HG02981 (cell line): ENCODE measurements around the gene KCNQ1.

Experiments
- ATAC-seq: cut with Tn5 transposase; IDR thresholded peaks from one replicate; pipeline ENCODE4 v1.9.1; 2021; ENCODE audit warnings: mild to moderate bottlenecking, moderate library complexity; ENCODE audit not compliant: unreplicated experiment

The KCNQ1 gene

DNA sequence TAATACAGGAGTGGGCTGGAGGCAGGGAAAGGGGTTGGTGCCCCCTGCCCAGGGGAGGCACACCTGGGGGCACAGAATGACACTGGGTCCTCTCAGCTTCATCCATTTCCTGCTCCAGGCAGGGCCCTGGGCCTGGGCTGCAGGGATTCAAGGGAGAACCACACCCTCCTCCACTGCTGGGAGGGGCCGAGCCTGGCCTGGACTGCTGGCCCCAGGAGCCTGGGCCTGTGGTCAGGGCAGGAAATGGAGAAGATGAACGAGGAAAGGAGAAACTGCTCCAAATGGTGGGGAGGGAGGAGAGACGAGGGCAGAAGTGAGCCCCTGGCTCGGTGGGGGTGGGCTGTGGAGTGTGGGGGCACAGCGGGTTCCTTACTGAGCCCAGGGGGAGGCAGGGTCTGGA, 293.1 kb downstream of the KCNQ1 start:
- ATAC-seq: no peak

DNA sequence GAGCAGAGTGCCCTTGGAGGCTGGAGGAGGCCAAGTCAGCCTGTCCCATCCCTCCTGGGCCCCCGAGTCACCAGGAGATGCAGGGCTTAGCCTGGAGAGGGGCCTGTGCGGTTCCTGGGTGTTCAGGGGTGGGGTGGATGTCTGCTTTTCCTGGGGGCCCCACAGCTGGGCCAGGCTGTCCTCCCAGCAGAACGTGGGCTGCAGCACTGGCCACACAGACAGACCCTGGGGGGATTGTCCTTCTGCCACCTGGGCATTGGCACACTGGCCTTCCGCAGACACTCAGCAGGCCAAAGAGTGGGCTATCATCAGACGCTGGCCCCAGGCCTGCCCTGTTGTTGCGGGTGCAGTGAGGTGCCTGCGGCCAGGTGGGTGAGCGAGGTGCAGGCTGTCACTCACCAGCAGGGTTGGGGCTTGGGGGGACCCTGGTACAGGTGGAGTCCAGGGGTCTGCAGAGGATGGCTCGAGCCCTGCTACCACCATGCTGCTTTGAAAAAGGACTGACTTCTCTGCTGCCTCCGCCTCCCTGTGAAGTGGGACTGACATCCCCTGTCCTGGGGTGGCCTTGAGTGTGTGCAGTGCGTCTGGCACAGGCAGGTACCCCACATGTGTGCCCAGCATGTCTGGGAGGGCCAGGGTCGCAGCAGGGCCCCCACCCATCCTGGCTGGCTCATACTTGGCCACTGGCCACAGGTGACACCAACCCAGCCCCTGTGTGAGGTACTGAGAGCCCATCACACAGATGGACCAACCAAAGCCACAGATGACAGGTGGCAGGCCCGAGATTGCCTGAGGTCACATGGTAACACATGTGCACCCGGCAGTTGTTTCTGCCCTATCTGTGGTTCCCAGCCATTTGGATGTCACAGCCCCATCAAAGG, 294.0 kb downstream of the KCNQ1 start:
- no peak for ATAC-seq

DNA sequence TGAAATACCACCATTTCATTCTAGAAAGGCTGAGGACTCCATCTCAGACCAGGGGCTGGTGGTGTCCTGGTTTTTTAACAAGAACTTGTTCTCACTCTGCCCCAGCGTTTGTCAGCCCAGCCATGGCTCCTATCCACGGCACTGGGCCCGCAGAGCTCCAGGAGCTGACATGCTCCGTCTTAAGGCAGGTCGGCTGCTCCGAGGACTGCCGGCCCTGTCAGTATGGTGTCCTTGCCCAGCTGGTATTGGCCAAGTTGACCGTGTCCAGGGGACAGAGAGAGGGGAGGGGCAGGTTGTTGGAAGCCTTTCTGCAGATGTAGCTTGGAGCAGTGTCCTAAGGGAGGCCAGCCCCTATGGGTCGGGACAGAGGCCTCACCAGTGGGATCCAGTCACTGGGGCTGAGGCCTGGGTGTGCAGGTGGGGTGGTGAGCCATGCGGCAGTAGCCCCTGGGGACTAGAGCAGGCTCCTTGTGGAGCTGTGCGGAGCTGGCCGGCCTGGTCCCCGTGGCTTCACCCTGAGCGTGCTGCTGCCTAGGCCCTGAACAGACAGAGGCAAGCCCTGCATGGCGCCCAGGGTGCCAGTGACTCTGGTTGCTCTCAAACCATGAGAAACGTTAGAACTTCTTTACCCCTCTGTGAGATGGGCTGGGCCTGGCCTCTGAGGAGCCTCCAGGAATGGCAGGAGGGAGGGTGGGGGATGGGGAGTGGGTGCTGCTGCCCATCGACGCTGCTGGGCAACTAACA, 294.9 kb downstream of the KCNQ1 start:
- no peak for ATAC-seq

DNA sequence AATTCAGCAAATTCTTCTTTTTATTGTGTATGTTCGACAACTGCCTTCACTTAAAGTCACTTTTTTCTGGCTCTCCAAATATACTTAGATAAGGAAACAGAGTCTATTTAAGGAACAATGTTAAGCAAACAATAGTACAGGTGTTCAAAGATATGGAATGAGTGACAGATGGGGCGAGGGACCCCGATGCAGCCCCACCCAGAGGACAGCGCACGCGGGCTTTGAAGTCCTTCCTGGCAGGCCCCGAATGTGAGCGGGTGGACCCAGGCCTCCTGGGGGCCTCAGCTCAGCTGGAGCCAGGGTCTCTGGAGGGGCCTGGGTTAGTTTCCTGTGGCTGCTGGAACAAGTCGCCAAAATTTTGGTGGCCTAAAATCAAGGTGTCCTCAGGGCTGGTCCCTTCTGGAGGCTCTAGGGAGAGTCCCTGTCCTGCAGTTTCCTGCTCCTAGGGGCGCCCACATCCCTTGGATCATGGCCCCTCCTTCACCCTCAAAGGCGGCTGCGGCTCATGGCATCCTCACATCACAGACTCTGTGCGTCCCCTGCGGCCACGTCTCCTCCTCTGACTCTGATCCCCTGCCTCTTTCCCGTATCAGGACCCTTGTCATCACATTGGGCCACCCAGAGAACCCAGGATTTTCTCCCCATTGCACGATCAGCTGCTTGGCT, 295.6 kb downstream of the KCNQ1 start:
- ATAC-seq: no peak

DNA sequence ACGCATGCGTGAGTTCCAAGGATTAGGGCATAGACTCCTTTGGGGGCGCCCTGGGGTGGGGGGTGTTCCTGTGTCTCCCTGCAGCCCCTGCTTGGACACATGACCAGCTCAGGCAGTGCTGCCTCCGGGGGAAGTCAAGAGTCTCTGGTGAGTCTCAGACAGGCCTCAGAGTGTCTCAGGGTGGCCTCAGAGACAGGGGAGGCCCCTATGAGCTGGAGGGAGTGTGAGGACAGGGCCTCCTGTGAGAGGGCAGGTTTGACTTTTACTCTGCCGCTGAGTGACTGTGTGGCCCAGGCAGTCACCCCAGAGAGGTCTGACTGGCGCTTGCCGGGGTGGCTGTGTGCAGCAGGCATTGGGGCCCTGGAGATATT, 296.2 kb downstream of the KCNQ1 start:
- ATAC-seq: no peak

DNA sequence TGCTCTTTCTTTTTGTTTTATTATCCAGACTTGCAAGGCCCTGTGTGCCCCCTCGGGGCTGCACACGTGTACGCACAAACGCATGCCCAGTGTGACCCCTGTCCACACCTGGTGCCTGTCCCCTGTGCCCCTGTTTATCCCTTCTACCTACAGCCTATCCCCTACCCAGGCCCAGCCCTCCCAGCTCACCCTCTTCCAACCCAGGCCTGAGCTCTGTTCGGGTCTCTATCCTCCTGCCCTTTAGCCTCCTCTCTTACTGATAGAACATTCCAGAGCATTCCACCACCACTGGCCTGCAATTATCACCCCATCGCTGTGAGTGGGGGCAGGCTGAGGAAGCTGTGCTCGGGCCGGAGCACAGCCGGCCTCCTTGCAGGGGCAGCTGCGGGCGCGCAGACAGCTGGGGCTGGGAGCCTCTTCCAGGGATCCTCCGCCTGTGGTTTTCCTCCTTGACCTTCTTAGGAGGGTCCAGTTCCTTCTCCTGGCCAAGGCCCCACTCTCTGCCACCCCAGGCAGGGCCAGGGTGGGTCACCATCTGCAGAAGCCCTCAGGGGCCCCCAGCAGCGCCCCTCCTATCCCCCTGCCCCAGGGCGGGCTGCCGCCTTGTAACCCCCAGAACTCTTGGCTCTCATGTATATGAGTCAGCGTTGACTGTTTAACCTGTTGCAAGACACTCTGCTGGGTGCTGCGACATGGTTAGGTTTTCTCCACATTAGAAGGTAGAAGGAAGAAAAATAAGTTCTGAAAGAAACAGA, 296.7 kb downstream of the KCNQ1 start:
- no peak for ATAC-seq

DNA sequence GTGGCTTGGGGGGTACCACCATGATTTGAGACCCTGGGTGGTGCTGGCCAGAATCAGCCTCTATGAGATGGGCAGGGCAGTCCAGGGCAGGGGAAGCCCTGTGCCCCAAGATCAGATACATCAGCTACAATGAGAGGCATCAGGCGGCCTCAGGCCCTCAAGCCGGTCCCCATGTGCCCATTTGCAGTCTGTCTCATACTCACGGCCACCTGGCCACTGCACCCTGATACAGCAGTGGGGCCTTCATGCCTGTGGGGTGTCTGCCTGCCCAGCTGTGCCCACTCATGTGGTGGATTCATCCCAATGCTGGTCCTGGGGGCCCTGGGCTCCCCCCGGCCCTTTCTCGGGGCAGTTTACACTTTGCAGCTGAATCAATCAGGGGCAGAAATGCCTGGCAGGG, 297.4 kb downstream of the KCNQ1 start:
- no peak for ATAC-seq

DNA sequence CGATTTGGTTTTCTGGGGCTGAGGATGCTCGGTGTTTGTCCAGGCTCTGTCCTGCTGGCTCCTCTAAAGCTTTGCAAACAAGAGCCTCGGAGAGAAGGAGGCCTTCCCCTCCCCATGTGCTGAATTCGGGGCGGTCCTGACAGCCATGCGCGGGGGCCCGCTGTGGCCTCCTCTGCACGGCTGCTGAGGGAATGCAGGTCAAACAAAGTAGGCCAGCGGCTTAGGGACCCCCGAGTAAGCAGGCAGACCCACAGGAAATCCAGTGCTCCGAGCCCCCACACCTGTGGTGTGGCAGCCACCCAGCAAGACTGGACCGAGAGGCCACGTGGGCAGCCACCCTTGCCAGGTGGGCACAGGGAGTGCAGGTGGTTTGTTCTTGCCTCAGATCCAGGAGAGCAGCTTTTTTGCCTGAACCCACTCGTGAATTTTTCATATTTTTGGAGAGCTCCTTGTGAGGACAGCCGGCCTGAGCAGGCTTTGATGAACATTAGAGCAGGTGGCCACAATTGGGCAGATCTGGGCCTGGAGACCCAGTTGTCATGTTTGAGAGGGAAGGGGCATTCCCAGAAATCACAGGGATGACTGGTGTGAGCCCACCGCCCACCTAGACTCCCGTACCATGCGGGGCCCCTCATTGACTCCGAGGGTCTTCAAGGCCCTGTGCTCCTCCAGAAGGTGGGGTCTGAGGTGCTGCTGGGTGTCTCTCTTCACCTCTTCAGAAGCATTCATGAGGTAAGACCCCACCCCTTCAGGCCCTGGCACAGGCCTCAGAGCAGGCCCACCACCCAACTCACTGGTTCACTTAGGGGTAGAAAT, 298.0 kb downstream of the KCNQ1 start:
- ATAC-seq: no peak

DNA sequence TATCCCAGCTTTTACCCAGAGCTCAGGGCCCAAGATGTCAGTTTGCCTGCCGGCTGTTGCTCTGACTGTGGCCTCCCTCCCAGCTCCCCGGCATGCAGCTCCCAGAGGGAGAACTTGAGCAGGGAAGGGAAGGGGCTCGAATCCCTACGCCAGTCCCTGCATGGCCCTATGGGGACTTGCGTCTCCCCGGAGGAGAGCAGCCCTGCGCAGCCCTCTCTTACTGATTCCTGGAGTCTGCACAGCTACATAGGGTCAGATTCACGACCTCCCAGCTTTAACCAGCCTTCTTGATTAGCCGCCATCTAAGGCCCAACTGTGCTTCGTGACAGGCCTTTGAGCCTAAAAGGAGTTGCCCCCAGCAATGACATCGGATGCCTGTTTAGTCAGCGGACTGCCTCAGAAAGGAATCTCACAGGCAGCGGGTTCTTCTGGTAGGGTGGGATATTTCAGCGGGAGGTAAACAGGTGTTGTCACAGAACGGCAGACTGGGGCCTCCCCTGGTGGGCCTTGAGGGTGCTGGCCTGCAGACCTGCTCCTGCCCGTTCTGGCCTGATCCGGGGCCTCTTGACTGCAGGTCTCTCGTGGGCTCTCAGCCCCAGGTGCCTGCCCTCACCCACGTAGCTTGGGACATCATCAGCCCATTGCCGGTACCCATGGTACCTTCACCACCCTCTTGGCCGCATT, 298.8 kb downstream of the KCNQ1 start:
- ATAC-seq: no peak

DNA sequence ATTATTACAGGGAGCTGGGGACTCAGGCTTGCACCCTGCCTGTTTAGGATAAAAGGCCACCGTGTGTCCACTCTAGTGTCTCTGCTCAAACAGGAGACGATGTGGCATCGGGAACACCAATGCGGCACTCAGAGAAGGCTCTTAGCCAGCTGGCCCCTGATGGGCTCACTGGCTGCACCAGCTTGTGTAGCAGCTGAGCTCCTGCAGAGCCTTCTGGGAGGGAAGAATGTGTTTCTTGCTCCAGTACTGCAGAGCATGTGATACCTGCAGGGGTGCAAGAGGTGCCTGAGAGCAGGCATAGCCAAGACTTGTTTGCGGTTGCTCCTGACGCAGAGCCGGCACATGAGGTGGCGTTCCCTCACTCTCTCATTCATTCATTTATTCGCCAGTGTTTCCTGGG, 299.4 kb downstream of the KCNQ1 start:
- ATAC-seq: no peak

DNA sequence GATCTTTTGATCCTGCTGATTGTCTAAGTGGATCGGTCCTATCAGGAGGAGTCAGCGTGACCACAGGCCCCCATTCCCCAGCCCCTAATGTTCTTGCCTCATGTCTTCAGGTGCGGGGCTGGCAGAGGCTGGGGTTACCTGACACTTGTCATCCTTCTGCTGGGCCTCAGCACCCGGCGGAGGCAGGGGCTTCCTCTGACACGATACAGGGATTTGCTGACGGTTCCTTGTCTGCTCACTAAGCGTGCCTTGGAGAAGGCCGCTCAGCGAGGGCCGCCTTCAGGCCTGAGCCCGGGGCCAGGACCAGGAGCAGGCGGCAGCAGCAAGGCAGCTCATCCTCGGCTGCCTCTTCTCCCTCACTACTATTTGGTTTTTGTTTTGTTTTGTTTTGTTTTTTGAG, 300.7 kb downstream of the KCNQ1 start:
- no peak for ATAC-seq

DNA sequence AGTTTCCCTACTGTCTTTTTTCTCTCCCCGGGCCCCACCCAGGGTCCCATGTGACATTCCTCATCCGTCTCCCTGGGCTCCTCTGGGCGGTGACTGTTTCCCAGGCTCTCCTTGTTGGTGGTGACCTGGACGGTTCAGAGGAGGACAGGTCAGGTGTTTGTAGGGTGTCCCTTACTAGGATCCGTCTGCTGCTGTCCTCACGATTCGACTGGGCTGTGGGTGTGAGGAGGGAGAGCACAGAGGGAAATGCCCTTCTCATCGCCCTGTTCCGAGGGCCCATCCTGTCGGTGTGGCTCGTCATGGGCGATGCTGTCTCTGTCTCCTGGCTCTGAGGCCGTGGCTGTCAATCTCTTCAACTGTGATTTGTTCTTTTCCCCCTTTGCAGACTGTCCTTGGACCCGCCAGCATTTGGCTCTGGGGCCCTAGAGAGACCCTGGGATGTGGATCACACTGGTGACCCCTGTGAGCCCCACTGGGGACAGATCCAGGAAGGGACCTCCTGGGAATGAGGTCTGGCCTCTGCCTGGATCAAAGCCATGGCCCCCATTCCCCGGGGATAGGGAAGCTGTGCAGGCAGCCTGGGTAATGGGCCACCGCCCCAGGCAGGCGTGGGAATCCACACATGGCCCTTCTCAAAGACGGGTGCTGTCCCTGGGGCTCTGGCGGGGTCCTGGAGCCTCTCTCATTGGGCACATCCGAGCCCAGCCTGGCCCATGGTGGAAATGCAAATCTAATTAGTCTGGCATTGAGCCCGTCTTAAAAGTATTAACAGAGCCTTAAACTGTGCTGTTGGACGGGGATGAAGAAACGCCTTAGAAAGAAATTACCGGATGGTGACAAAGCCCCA, 301.8 kb downstream of the KCNQ1 start:
- no peak for ATAC-seq

DNA sequence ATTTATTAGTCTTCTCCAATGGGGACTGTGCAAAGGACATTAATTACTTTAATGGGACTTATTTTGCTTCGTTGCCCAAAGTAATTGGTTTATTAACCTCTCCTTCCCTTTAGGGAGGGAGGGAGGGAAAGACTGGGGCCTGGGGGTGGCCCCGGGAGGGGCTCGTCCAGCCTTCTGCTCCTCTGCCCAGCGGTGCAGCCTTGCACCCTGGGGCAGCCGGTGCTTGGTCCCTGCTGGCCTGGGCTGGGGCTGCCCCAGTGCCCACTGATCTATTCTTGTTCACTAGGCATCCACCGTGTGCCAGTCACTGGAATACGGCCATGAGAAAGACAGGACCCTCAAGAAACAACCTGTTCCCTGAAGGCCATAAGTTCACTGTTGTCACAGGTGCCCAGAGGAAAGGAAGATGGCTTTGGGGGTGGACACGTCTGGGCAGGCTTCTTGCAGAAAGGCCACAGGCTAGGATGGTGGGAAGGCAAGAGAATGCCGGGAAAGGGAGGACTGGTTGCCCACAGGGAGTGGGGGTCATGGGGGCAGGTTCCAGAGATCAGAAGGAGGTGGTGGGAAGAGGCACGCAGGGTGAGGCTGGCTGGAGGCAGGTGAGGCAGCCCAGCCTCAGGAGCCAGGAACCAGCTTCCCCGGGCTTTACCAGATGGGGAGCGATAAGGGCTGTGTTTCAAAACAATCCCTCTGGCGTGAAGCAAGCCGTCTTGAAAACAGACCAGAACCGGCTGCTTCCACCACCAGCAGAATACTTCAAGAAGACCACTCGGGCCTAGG, 302.6 kb downstream of the KCNQ1 start:
- ATAC-seq: no peak

DNA sequence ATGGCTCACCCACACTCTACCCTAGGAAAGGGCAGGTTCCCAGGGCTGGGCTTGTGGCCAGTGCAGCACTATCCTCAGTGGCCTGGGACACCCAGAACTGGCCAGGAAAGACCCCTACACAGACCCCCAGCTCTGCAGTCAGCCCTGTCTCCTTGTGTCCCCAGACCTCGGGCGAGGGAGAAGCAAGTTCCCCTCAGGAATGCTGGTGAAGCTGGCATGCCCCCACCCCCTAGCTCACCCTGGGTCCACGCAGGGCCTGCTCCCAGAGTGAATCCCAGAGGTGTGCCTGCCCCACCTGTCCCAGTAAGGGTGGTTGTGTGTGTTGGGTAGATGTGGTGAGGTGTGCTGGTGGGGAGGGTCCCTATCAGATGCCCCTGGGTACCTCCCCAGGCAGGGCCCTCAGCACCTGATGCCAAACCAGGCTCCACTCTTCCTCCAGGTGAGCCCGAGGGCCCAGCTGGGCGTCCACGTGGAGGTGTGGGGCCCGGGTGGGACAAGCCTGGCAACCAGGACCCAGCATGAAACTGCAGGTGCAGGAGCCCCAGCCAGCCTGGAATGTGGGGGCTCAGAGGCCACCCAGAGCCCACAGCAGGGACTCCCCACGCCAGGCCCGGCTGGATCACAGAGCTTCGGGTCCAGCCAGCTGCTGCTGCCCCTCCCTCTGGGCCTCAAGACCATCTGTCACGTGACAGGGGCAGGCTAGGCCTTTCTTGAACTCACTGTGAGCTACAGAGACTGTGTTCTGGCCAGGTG, 303.4 kb downstream of the KCNQ1 start:
- no peak for ATAC-seq

DNA sequence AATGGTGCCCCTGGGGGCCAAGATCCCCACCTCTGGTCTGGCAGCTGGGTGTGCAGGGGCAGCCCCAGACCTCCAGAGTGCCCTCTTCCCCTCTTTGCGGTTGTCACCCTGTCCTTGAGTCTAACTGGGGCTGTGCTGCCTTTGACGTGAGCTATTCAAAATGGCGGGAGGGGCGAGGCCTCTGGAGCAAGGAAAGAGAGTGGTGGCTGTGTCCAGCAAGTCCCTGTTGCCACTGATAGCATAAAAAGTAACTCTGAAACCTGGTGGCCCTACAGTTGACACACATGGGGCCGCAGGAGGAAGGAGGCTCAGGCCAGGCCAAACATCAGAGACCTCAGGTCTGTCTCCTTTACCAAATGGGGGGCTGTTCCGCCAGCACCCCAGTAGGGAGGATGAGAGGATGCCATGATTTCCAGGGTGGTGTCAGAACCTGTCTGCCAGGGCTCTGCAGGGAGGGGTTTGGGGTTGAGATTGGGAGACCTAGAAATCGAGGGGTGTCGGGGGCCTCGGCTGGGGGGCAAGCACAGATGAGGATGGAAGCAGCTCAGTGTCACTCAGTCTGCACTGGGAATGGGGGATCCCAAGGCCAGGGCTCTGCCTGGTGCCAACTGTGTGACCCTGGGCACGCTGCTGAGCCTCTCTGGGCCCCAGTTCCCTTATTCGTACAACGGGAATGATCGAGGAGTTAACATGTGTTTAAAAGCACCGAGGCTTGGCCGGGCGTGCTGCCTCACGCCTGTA, 304.2 kb downstream of the KCNQ1 start:
- ATAC-seq: no peak

DNA sequence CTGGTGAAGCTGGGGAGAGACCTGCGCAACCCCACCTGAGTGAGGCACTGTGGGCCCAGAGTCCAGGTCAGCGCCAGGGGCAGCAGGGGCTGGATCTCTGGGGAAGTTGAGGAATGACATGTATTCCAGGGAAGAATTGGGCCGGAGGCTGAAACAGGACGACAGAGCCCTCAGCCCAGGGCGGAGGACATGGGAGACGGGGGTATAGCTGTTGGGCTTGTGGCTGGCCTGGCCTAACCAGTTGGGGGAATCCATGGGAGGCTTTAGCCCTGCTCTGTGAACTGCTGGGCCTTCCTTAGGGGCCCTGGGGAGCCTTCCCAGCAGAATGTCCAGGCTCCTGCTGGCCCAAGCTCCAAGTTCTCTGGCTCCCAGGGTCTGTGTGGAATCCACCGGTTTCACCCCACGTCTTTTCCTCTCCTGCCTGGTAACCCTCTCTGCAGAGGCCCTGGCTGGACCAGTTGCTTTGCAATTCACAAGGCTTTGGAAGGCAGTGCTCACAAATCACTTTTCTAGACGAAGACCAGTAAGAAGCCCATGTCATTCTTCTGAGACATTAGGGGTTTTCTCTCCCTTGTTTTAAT, 305.4 kb downstream of the KCNQ1 start:
- ATAC-seq: no peak
